BLaER1 treated with 17β-estradiol and CSF1 and Interleukin-3, amounts not matched to agents 10 nM and 100 nM (cell line): ENCODE results near the gene PARK7.

Source experiments
- H3K27ac ChIP-seq, 11 experiments: shearing (Covaris generic); formaldehyde crosslinking; 2 replicates each; pipeline ENCODE4 v1.8.1; 2022
- H3K27me3 ChIP-seq, 11 experiments: shearing (Covaris generic); formaldehyde crosslinking; 2 replicates each; pipeline ENCODE4 v1.8.1; 2022
- H3K36me3 ChIP-seq, 11 experiments: shearing (Covaris generic); formaldehyde crosslinking; 2 replicates each; pipeline ENCODE4 v1.8.1; 2022
- H3K4me1 ChIP-seq, 10 experiments: shearing (Covaris generic); formaldehyde crosslinking; 2 replicates each; pipeline ENCODE4 v1.8.1; 2022
- H3K4me2 ChIP-seq, 11 experiments: shearing (Covaris generic); formaldehyde crosslinking; 2 replicates each; pipeline ENCODE4 v1.8.1; 2022
- H3K4me3 ChIP-seq, 10 experiments: shearing (Covaris generic); formaldehyde crosslinking; 2 replicates each; pipeline ENCODE4 v1.8.1; 2022
- H3K9ac ChIP-seq, 11 experiments: shearing (Covaris generic); formaldehyde crosslinking; 2 replicates each; pipeline ENCODE4 v1.8.1; 2022
- H3K9me3 ChIP-seq, 11 experiments: shearing (Covaris generic); formaldehyde crosslinking; replicated peaks in 1 of 11; 2 replicates each; pipeline ENCODE4 v1.8.1; 2022
- H4K20me1 ChIP-seq, 11 experiments: shearing (Covaris generic); formaldehyde crosslinking; 2 replicates each; pipeline ENCODE4 v1.8.1; 2022
- Cebpa-rat ChIP-seq, 11 experiments: shearing (Covaris generic); IDR thresholded peaks; 2 replicates each; pipeline ENCODE4 v1.8.1; 2022

PARK7 gene

GRCh38 chr1:8024329-8024728 lies 62.8 kb downstream of the PARK7 start:
- Histone ChIP-seq H3K36me3 (no peaks in the 10 kb centered on the region), H4K20me1 (peaks cover 0 to 30% (median 0%) of the 10 kb centered on the region in 11 experiments; a peak in 5 of 22 replicates), H3K27me3 (peaks cover 26 to 49% (median 40%) of the 10 kb centered on the region in 11 experiments), H3K9ac (no peak overlapping the region), H3K27ac (no peak overlapping the region), H3K4me2 (no peak overlapping the region), H3K4me3 (no peak overlapping the region), H3K9me3 (no peaks in the 10 kb centered on the region), H3K4me1 (peaks cover 12 to 25% (median 17%) of the 10 kb centered on the region in 10 experiments)
- TF ChIP-seq Cebpa-rat (IDR thresholded peaks at IDR 0.05), result no peak

- Histone ChIP-seq H4K20me1 (peaks cover 0 to 30% (median 0%) of the 10 kb centered on the region in 11 experiments; a peak in 5 of 22 replicates), H3K4me1 (peaks cover 9 to 17% (median 12%) of the 10 kb centered on the region in 10 experiments; a peak in 19 of 20 replicates), H3K27me3 (peaks cover 26 to 49% (median 40%) of the 10 kb centered on the region in 11 experiments), H3K4me2 (peak overlapping the region; percentile 97 to 99 (median 98)), H3K27ac (peak overlapping the region in 2 of 11 experiments; percentile 56 to 60; a peak in 2 of 22 replicates), H3K36me3 (no peaks in the 10 kb centered on the region), H3K9ac (peak overlapping the region; percentile 52 to 84 (median 74); a peak in 21 of 22 replicates), H3K4me3 (peak overlapping the region; percentile 63 to 77 (median 70)), H3K9me3 (no peaks in the 10 kb centered on the region)
- no peak for TF ChIP-seq Cebpa-rat (IDR thresholded peaks at IDR 0.05)
Measured at GRCh38 chr1:8025061-8025670, 63.7 kb downstream of the PARK7 start.

GRCh38 chr1:8025671-8026144 lies 64.2 kb downstream of the PARK7 start:
- H3K9me3 ChIP-seq, result no peaks in the 10 kb centered on the region
- H3K4me1 ChIP-seq, result peaks cover 5 to 14% (median 12%) of the 10 kb centered on the region in 10 experiments; a peak in 18 of 20 replicates
- H3K27ac ChIP-seq, result peak overlapping the region in 9 of 11 experiments; percentile 25 to 60 (median 39); a peak in 13 of 22 replicates
- peak overlapping the region; percentile 97 to 99 (median 98) for H3K4me2 ChIP-seq
- peak overlapping the region; percentile 52 to 84 (median 74) for H3K9ac ChIP-seq
- no peaks in the 10 kb centered on the region for H3K36me3 ChIP-seq
- H3K27me3 ChIP-seq, result peaks cover 26 to 49% (median 40%) of the 10 kb centered on the region in 11 experiments
- H4K20me1 ChIP-seq, result peaks cover 0 to 30% (median 0%) of the 10 kb centered on the region in 11 experiments; a peak in 5 of 22 replicates
- peak overlapping the region; percentile 63 to 77 (median 70) for H3K4me3 ChIP-seq
- no peak for TF ChIP-seq Cebpa-rat (IDR thresholded peaks at IDR 0.05)

- H3K36me3 ChIP-seq, result no peaks in the 10 kb centered on the region
- H3K4me1 ChIP-seq, result peaks cover 5 to 14% (median 12%) of the 10 kb centered on the region in 10 experiments; a peak in 18 of 20 replicates
- H3K4me3 ChIP-seq, result peak within 1 kb of the TSS; percentile 63 to 77 (median 70)
- H3K27me3 ChIP-seq, result peaks cover 26 to 49% (median 40%) of the 10 kb centered on the region in 11 experiments
- peak within 1 kb of the TSS; percentile 52 to 84 (median 74) for H3K9ac ChIP-seq
- peaks cover 0 to 30% (median 0%) of the 10 kb centered on the region in 11 experiments; a peak in 5 of 22 replicates for H4K20me1 ChIP-seq
- H3K9me3 ChIP-seq, result no peaks in the 10 kb centered on the region
- peak within 1 kb of the TSS; percentile 97 to 99 (median 98) for H3K4me2 ChIP-seq
- TF ChIP-seq Cebpa-rat (IDR thresholded peaks at IDR 0.05), result no peak
- peak within 1 kb of the TSS in 9 of 11 experiments; percentile 25 to 60 (median 39); a peak in 13 of 22 replicates for H3K27ac ChIP-seq
Measured at GRCh38 chr1:8026153-8026975, 64.9 kb downstream of the PARK7 start, which contains the start of gene ERRFI1. TSS of gene ERRFI1 (minus strand) at chr1:8026309. CDS start at chr1:8015619, 10,690 bp downstream.

GRCh38 chr1:8026976-8027747 lies 65.7 kb downstream of the PARK7 start:
- Histone ChIP-seq H3K9ac (no peak overlapping the region), H3K27me3 (peaks cover 26 to 49% (median 40%) of the 10 kb centered on the region in 11 experiments), H3K4me1 (peaks cover 5 to 14% (median 12%) of the 10 kb centered on the region in 10 experiments; a peak in 18 of 20 replicates), H3K27ac (no peak overlapping the region), H3K4me3 (no peak overlapping the region), H4K20me1 (peaks cover 0 to 30% (median 0%) of the 10 kb centered on the region in 11 experiments; a peak in 5 of 22 replicates), H3K4me2 (peak overlapping the region in 6 of 11 experiments; percentile 97 to 99 (median 98); a peak in 8 of 22 replicates), H3K36me3 (no peaks in the 10 kb centered on the region), H3K9me3 (no peaks in the 10 kb centered on the region)
- no peak for TF ChIP-seq Cebpa-rat (IDR thresholded peaks at IDR 0.05)

GRCh38 chr1:8027748-8028570 lies 66.4 kb downstream of the PARK7 start:
- H3K27ac ChIP-seq, result no peak overlapping the region
- no peaks in the 10 kb centered on the region for H3K36me3 ChIP-seq
- H3K4me3 ChIP-seq, result no peak overlapping the region
- H3K9ac ChIP-seq, result no peak overlapping the region
- no peak for TF ChIP-seq Cebpa-rat (IDR thresholded peaks at IDR 0.05)
- H4K20me1 ChIP-seq, result peaks cover 0 to 27% (median 0%) of the 10 kb centered on the region in 11 experiments; a peak in 5 of 22 replicates
- H3K4me1 ChIP-seq, result peaks cover 5 to 14% (median 12%) of the 10 kb centered on the region in 10 experiments; a peak in 18 of 20 replicates
- H3K27me3 ChIP-seq, result peaks cover 26 to 47% (median 37%) of the 10 kb centered on the region in 11 experiments
- no peak overlapping the region for H3K4me2 ChIP-seq
- no peaks in the 10 kb centered on the region for H3K9me3 ChIP-seq

GRCh38 chr1:8028571-8028910 lies 67.0 kb downstream of the PARK7 start:
- TF ChIP-seq Cebpa-rat (IDR thresholded peaks at IDR 0.05), result no peak
- H3K9me3 ChIP-seq, result no peaks in the 10 kb centered on the region
- no peak overlapping the region for H3K9ac ChIP-seq
- no peaks in the 10 kb centered on the region for H3K36me3 ChIP-seq
- H3K4me2 ChIP-seq, result no peak overlapping the region
- H3K27me3 ChIP-seq, result peaks cover 24 to 41% (median 32%) of the 10 kb centered on the region in 11 experiments
- H3K27ac ChIP-seq, result no peak overlapping the region
- no peak overlapping the region for H3K4me3 ChIP-seq
- H3K4me1 ChIP-seq, result peaks cover 5 to 14% (median 12%) of the 10 kb centered on the region in 10 experiments; a peak in 18 of 20 replicates
- peaks cover 0 to 22% (median 0%) of the 10 kb centered on the region in 11 experiments; a peak in 5 of 22 replicates for H4K20me1 ChIP-seq
